Fibroblast of the aortic adventitia (primary cell): Measurements from ENCODE around the gene KLHDC1. TPM values are rescaled to one million over a fixed set of nuclear protein-coding genes. Genes with fewer than 3 reads are reported as not detected.
"Not testable (repeated sequence)": the region's sequence is repeated elsewhere in the genome, so short reads cannot be mapped to it uniquely, and the experiment has no call there.

Experiments used
- DNase-seq: peaks from one replicate; pipeline ENCODE4 v3.0.0-alpha.2; 2010; ENCODE audit warnings: low read depth
- H3K4me3 ChIP-seq: 2 replicates; pipeline ENCODE4 v1.5.1; 2011; ENCODE audit warnings: low read depth, mild to moderate bottlenecking, control low read depth, low read length, moderate library complexity
- total RNA-seq: library from RNA; depleted of rRNA; stranded (reverse); fragments of >200 nt; gene quantifications from 2 replicates; pipeline ENCODE4 v1.2.3, GENCODE V29; 2012; ENCODE audit warnings: low replicate concordance
- TF ChIP-seq, protein P1 (sequence below): IDR thresholded peaks from 2 replicates; pipeline ENCODE4 v1.5.1; 2011; ENCODE audit warnings: mild to moderate bottlenecking, low read length, control low read depth, inconsistent platforms; ENCODE audit not compliant: insufficient read depth

KLHDC1 gene
- total RNA-seq, 1 donor, result 4.9 TPM

- no peak for DNase-seq
- H3K4me3 ChIP-seq, result peak overlapping the region; percentile 77
- TF ChIP-seq, protein P1, sequence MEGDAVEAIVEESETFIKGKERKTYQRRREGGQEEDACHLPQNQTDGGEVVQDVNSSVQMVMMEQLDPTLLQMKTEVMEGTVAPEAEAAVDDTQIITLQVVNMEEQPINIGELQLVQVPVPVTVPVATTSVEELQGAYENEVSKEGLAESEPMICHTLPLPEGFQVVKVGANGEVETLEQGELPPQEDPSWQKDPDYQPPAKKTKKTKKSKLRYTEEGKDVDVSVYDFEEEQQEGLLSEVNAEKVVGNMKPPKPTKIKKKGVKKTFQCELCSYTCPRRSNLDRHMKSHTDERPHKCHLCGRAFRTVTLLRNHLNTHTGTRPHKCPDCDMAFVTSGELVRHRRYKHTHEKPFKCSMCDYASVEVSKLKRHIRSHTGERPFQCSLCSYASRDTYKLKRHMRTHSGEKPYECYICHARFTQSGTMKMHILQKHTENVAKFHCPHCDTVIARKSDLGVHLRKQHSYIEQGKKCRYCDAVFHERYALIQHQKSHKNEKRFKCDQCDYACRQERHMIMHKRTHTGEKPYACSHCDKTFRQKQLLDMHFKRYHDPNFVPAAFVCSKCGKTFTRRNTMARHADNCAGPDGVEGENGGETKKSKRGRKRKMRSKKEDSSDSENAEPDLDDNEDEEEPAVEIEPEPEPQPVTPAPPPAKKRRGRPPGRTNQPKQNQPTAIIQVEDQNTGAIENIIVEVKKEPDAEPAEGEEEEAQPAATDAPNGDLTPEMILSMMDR, result no peak
These were observed 645 bp upstream of the KLHDC1 start for GRCh38 chr14:49692193-49692757.

DNA sequence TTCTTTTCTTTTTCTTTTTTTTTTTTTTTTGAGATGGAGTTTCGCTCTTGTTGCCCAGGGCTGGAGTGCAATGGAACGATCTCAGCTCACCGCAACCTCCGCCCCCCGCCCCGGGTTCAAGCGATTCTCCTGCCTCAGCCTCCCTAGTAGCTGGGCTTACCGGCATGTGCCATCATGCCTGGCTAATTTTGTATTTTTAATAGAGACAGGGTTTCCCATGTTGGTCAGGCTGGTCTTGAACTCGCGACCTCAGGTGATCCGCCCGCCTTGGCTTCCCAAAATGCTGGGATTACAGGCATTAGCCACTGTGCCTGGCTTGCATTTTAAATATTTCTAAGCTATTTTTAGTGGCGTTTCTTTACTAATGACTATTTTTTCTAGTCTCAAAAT, 810 bp downstream of the KLHDC1 start:
- DNase-seq, result not testable (repeated sequence)
- peak overlapping the region; percentile 77 for H3K4me3 ChIP-seq

DNA sequence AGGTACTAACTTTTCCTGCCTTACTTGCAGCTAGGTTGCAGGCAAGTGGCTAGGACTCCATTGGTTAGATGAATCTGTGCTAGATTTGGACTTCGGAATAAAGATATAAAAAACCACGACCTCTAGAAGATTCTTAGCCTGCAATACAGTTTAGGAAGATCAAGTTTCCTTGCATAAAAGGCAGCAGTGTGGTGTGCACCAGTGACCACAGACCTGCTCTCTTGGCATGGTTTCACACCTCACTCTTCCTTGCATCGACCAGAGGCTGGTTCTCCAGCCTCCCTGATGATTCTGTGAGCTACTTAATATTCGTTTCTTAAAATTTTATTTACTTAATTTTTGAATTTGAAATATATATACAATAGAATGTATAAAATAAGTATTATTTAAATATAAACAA, 9.8 kb downstream of the KLHDC1 start:
- TF ChIP-seq, protein P1, result no peak
- H3K4me3 ChIP-seq, result no peak overlapping the region
- DNase-seq, result no peak

- TF ChIP-seq, protein P1, result no peak
- H3K4me3 ChIP-seq, result no peak overlapping the region
- DNase-seq, result no peak
These were observed 11.0 kb downstream of the KLHDC1 start for GRCh38 chr14:49703965-49704364.

GRCh38 chr14:49704471-49704870, 11.6 kb downstream of the KLHDC1 start:
- not testable (repeated sequence) for H3K4me3 ChIP-seq, DNase-seq

GRCh38 chr14:49710993-49711392, 18.1 kb downstream of the KLHDC1 start:
- not testable (repeated sequence) for DNase-seq, H3K4me3 ChIP-seq

GRCh38 chr14:49720744-49721143, 27.8 kb downstream of the KLHDC1 start:
- H3K4me3 ChIP-seq, result no peak overlapping the region
- TF ChIP-seq, protein P1, result no peak
- DNase-seq, result no peak

- H3K4me3 ChIP-seq, DNase-seq: not testable (repeated sequence)
These were observed 29.0 kb downstream of the KLHDC1 start for GRCh38 chr14:49721733-49722435.

GRCh38 chr14:49727171-49727570, 34.3 kb downstream of the KLHDC1 start:
- H3K4me3 ChIP-seq, result no peak overlapping the region
- DNase-seq, result no peak
- TF ChIP-seq, protein P1, result no peak
